ENCODE data around the gene DELE1.

DELE1 gene

DNA sequence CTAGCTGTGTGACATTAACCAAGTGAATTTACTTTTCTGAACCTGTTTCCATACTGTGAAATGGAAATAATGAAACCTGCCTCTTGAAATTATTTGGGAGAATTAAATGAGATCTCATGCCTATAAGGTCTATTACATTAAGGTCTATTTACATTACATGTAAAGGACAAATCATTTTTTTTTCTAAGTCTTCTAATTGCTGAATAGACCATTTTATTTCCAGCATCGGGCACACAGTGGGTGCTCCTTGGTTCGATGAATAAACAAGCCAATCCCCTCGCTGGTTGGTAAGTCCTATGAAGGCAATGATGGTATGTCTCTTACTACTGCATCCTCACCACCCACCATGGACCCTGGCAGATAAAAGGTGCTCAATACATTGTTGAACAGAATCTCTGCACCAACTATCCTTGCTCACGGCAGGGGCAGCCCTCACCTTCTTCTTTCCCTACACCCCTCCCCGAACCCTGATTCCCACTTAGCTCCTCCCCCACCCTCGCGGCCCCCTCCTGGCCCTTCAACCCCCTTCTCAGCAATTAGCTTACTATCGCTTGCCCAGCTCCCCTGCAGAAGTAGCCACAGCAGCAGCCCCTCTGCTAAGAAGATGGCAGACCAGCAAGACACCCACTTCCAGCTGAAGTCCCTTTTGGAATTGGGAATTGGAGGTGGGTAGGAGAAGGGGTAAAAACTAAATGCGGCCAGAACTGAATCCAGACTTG is 48.5 kb upstream of the DELE1 start:
- Histone ChIP-seq H3K9me3 (ENCODE audit: control insufficient read depth, low read length) (no peaks in the 10 kb centered on the region), H2BK15ac (ENCODE audit: low read depth, poor library complexity, severe bottlenecking) (no peak overlapping the region), H4K91ac (ENCODE audit: low read length) (no peak overlapping the region), H3K4me3 (ENCODE audit: insufficient read depth in 1 of 2, low read depth in 1 of 2, low read length in 2 of 2) (no peak overlapping the region), H3K4me1 (ENCODE audit: control insufficient read depth, insufficient read depth, low read depth, low read length) (peaks cover 30% of the 10 kb centered on the region), H3K23ac (ENCODE audit: low read length in 2 of 2) (no peak overlapping the region), H3K14ac (ENCODE audit: low read length in 2 of 2) (no peak overlapping the region), H3K4me2 (ENCODE audit: low read length, poor library complexity, severe bottlenecking) (no peak overlapping the region), H3K79me1 (replicated peaks; ENCODE audit: low read length, poor library complexity, severe bottlenecking) (no peaks in the 10 kb centered on the region), H2BK120ac (ENCODE audit: low read depth, low read length) (no peak overlapping the region), H3K27ac (ENCODE audit: low read length, poor library complexity, severe bottlenecking) (no peak overlapping the region), H2AFZ (ENCODE audit: low read depth, low read length) (no peak overlapping the region), H2AK5ac (ENCODE audit: low read length, severe bottlenecking) (no peak overlapping the region), H3K9ac (ENCODE audit: low read length) (no peak overlapping the region), H3K27me3 (ENCODE audit: control insufficient read depth in 1 of 2, insufficient read depth in 1 of 2, low read length in 2 of 2) (peaks cover 84 to 86% of the 10 kb centered on the region in 2 experiments), H3K4ac (ENCODE audit: low read depth in 1 of 2, low read length in 2 of 2) (no peak overlapping the region), H3K18ac (ENCODE audit: low read depth in 1 of 2, low read length in 2 of 2) (no peak overlapping the region), H2BK5ac (ENCODE audit: low read depth, low read length, poor library complexity, severe bottlenecking) (no peak overlapping the region), H4K8ac (ENCODE audit: low read length) (no peak overlapping the region), H3K36me3 (ENCODE audit: control insufficient read depth in 1 of 2, insufficient read depth in 2 of 2, low read depth in 1 of 2, low read length in 2 of 2) (no peaks in the 10 kb centered on the region), H2BK12ac (ENCODE audit: low read length in 2 of 2) (no peak overlapping the region)
- 19% methylated on average over 8 of the region's 9 CpGs for WGBS
- DNase-seq: no peak

DNA sequence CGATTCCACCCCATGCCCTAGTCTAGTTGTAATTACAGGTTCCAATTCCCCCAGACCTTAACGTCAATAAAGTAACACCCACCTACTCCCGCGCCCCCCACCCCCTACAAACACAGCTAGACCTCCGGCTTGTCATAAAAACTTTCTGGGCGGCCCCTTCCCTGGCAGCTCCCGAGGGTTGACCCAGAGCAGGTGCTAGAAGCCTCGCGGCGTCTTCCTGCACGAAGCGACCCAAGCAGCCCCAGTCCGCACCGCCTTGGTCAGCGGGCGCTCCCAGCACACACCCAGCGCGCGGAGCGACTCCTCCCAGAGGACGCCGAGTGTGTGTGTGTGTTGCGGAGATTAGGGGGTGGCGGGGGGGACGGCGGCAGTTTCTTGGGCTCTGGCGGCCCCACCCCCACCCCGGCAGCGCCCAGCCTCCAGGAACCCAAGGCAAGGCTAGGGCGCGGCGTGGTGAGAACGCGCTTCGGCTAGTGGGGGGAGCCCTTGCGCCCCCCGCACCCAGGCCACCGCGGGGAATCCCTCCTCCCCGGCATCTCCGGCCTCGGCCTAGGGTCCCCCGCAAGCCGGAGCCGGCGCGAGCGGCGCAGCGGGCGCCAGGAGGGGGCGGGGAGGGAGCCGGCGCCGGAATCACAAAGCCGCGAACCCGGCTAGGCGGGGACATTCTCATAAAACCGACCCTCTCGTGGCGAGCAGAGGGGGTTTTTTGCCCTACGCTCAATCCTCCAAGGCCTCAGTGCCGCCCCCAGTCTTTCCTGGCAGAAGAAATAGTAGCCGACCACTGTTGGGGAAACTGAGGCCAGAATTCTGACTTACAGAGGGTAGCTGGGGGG is 47.7 kb upstream of the DELE1 start:
- Histone ChIP-seq H2AFZ (ENCODE audit: low read depth, low read length) (no peak overlapping the region), H2BK15ac (ENCODE audit: low read depth, poor library complexity, severe bottlenecking) (no peak overlapping the region), H3K4me3 (ENCODE audit: insufficient read depth in 1 of 2, low read depth in 1 of 2, low read length in 2 of 2) (peak overlapping the region in 1 of 2 experiments; percentile 60), H3K4me1 (ENCODE audit: control insufficient read depth, insufficient read depth, low read depth, low read length) (peaks cover 30% of the 10 kb centered on the region), H3K14ac (ENCODE audit: low read length in 2 of 2) (no peak overlapping the region), H2BK120ac (ENCODE audit: low read depth, low read length) (no peak overlapping the region), H2BK5ac (ENCODE audit: low read depth, low read length, poor library complexity, severe bottlenecking) (no peak overlapping the region), H3K4ac (ENCODE audit: low read depth in 1 of 2, low read length in 2 of 2) (no peak overlapping the region), H3K36me3 (ENCODE audit: control insufficient read depth in 1 of 2, insufficient read depth in 2 of 2, low read depth in 1 of 2, low read length in 2 of 2) (no peaks in the 10 kb centered on the region), H3K4me2 (ENCODE audit: low read length, poor library complexity, severe bottlenecking) (no peak overlapping the region), H2BK12ac (ENCODE audit: low read length in 2 of 2) (no peak overlapping the region), H4K91ac (ENCODE audit: low read length) (no peak overlapping the region), H3K9ac (ENCODE audit: low read length) (no peak overlapping the region), H3K27ac (ENCODE audit: low read length, poor library complexity, severe bottlenecking) (no peak overlapping the region), H3K27me3 (ENCODE audit: control insufficient read depth in 1 of 2, insufficient read depth in 1 of 2, low read length in 2 of 2) (peaks cover 84 to 86% of the 10 kb centered on the region in 2 experiments), H3K23ac (ENCODE audit: low read length in 2 of 2) (peak overlapping the region in 1 of 2 experiments; percentile 88), H2AK5ac (ENCODE audit: low read length, severe bottlenecking) (no peak overlapping the region), H3K79me1 (replicated peaks; ENCODE audit: low read length, poor library complexity, severe bottlenecking) (no peaks in the 10 kb centered on the region), H4K8ac (ENCODE audit: low read length) (no peak overlapping the region), H3K18ac (ENCODE audit: low read depth in 1 of 2, low read length in 2 of 2) (no peak overlapping the region), H3K9me3 (ENCODE audit: control insufficient read depth, low read length) (no peaks in the 10 kb centered on the region)
- no peak for DNase-seq
- WGBS: 2% methylated on average over 56 of the region's 65 CpGs

DNA sequence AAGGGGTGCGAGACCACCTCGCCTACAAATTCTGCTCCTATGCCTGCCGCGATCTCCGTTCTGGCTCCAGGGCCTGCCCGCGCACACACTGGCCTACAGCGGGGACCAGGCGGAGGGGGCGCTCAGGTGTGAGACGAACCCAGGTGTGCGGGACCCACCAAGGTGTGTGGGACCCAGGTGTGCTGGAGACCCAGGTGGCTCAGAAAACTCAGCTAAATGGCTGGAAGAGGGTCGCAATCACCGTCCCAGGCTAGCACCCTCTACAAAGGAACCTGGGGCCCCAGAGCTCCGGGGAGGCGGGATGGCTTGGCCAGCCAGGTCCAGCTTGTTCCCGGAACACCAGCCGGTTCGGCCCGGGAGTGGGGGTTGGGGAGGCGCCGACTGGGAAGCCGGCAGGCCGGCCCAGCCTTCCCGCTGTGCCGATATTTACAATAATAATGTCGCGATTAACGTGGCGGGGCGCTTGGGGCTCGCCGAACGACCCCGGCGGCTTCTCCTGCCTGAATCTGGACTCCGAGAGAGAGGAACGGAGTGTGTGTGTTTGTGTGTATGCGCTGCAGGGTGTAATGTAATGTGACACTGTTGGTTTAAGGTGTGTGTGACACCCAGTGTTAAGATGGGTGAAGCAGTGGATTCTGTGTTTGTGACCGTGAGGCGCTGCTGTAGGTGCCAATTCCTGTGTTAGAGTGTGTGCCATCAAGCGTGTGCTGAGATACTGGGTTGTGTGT is 46.9 kb upstream of the DELE1 start:
- Histone ChIP-seq H3K4me3 (ENCODE audit: insufficient read depth in 1 of 2, low read depth in 1 of 2, low read length in 2 of 2) (peak overlapping the region in 1 of 2 experiments; percentile 60), H3K14ac (ENCODE audit: low read length in 2 of 2) (no peak overlapping the region), H2AFZ (ENCODE audit: low read depth, low read length) (no peak overlapping the region), H3K9ac (ENCODE audit: low read length) (no peak overlapping the region), H3K79me1 (replicated peaks; ENCODE audit: low read length, poor library complexity, severe bottlenecking) (no peaks in the 10 kb centered on the region), H3K4ac (ENCODE audit: low read depth in 1 of 2, low read length in 2 of 2) (no peak overlapping the region), H2BK120ac (ENCODE audit: low read depth, low read length) (no peak overlapping the region), H3K18ac (ENCODE audit: low read depth in 1 of 2, low read length in 2 of 2) (no peak overlapping the region), H3K27ac (ENCODE audit: low read length, poor library complexity, severe bottlenecking) (no peak overlapping the region), H2BK5ac (ENCODE audit: low read depth, low read length, poor library complexity, severe bottlenecking) (no peak overlapping the region), H3K4me2 (ENCODE audit: low read length, poor library complexity, severe bottlenecking) (no peak overlapping the region), H2BK15ac (ENCODE audit: low read depth, poor library complexity, severe bottlenecking) (no peak overlapping the region), H3K36me3 (ENCODE audit: control insufficient read depth in 1 of 2, insufficient read depth in 2 of 2, low read depth in 1 of 2, low read length in 2 of 2) (no peaks in the 10 kb centered on the region), H3K4me1 (ENCODE audit: control insufficient read depth, insufficient read depth, low read depth, low read length) (peaks cover 30% of the 10 kb centered on the region), H3K23ac (ENCODE audit: low read length in 2 of 2) (peak overlapping the region in 1 of 2 experiments; percentile 88), H2BK12ac (ENCODE audit: low read length in 2 of 2) (no peak overlapping the region), H4K8ac (ENCODE audit: low read length) (no peak overlapping the region), H4K91ac (ENCODE audit: low read length) (no peak overlapping the region), H2AK5ac (ENCODE audit: low read length, severe bottlenecking) (no peak overlapping the region), H3K27me3 (ENCODE audit: control insufficient read depth in 1 of 2, insufficient read depth in 1 of 2, low read length in 2 of 2) (peaks cover 84 to 86% of the 10 kb centered on the region in 2 experiments), H3K9me3 (ENCODE audit: control insufficient read depth, low read length) (no peaks in the 10 kb centered on the region)
- peak; percentile 10 for DNase-seq
- WGBS: under 1% methylated on average over 42 of the region's 42 CpGs
